HepG2 (cell line): ENCODE data around the gene MAP1LC3B. TPM values are rescaled to one million over a fixed set of nuclear protein-coding genes. Genes with fewer than 3 reads are reported as not detected.
A peak's percentile ranks its signal among the peaks of the same experiment; 100 is the strongest.

Experiments
- AGO2 ChIP-seq: fragments of 200-400 bp; formaldehyde crosslinking; optimal IDR thresholded peaks from 2 replicates; pipeline ENCODE3; 2017; ENCODE audit warnings: mild to moderate bottlenecking, low read depth, low read length, moderate library complexity
- AKNA ChIP-seq: sonication (generic); formaldehyde crosslinking; IDR thresholded peaks from 2 replicates; pipeline ENCODE4 v1.4.0; 2020; ENCODE audit warnings: missing genetic modification reagents, borderline replicate concordance
- ELF3 ChIP-seq: IDR thresholded peaks from 2 replicates; pipeline ENCODE4 v1.6.1; 2016; ENCODE audit warnings: missing genetic modification reagents, missing compliant biosample characterization
- MTA1 ChIP-seq: sonication (generic); formaldehyde crosslinking; IDR thresholded peaks from 2 replicates; pipeline ENCODE4 v1.4.0; 2020; ENCODE audit warnings: missing genetic modification reagents, mild to moderate bottlenecking, borderline replicate concordance
- MZF1 ChIP-seq: sonication (generic); formaldehyde crosslinking; IDR thresholded peaks from 2 replicates; pipeline ENCODE4 v1.8.1; 2023; ENCODE audit warnings: mild to moderate bottlenecking, missing genetic modification reagents, borderline replicate concordance
- PAF1 ChIP-seq: IDR thresholded peaks from 2 replicates; pipeline ENCODE4 v1.6.1; 2016; ENCODE audit warnings: missing genetic modification reagents, missing compliant biosample characterization
- PHF21A ChIP-seq: sonication (generic); formaldehyde crosslinking; IDR thresholded peaks from 2 replicates; pipeline ENCODE4 v1.5.0; 2020; ENCODE audit warnings: mild to moderate bottlenecking, missing genetic modification reagents
- PRDM4 ChIP-seq: sonication (generic); formaldehyde crosslinking; IDR thresholded peaks from 2 replicates; pipeline ENCODE4 v1.9.0; 2021; ENCODE audit warnings: missing genetic modification reagents, borderline replicate concordance
- SP140L ChIP-seq: sonication (generic); formaldehyde crosslinking; IDR thresholded peaks from 2 replicates; pipeline ENCODE4 v1.4.0; 2020; ENCODE audit warnings: missing genetic modification reagents, borderline replicate concordance
- ZNF510 ChIP-seq: sonication (generic); formaldehyde crosslinking; IDR thresholded peaks from 2 replicates; pipeline ENCODE4 v1.4.0; 2020; ENCODE audit warnings: low read depth, mild to moderate bottlenecking, missing genetic modification reagents
- ZNF574 ChIP-seq: sonication (generic); formaldehyde crosslinking; IDR thresholded peaks from 2 replicates; pipeline ENCODE4 v1.4.0; 2020; ENCODE audit warnings: missing genetic modification reagents
- ZNF607 ChIP-seq: sonication (generic); formaldehyde crosslinking; IDR thresholded peaks from 2 replicates; pipeline ENCODE4 v1.5.1; 2020; ENCODE audit warnings: missing genetic modification reagents, mild to moderate bottlenecking, borderline replicate concordance
- ZNF746 ChIP-seq: sonication (generic); formaldehyde crosslinking; IDR thresholded peaks from 2 replicates; pipeline ENCODE4 v1.8.0; 2022; ENCODE audit warnings: mild to moderate bottlenecking, missing genetic modification reagents
- ZNF775 ChIP-seq: sonication (generic); formaldehyde crosslinking; IDR thresholded peaks from 2 replicates; pipeline ENCODE4 v1.4.0; 2020; ENCODE audit warnings: missing genetic modification reagents, mild to moderate bottlenecking, moderate library complexity, borderline replicate concordance
- ZNF883 ChIP-seq: sonication (generic); formaldehyde crosslinking; IDR thresholded peaks from 2 replicates; pipeline ENCODE4 v1.5.1; 2020; ENCODE audit warnings: mild to moderate bottlenecking, missing genetic modification reagents; ENCODE audit errors: not compliant biosample characterization
- polyA plus RNA-seq, 8 experiments: library from polyadenylated mRNA; depleted of rRNA in 3 of 8; stranded (reverse) in 7 of 8; unstranded in 1 of 8; fragments of >200 nt; fragmentation: Illumina TruSeq in 4 of 8; extraction: Trizol in 4 of 8; gene quantifications; 2 replicates each; pipeline versions ENCODE4 v1.2.1 to v1.2.3, GENCODE V29; 2011 to 2016; ENCODE audit warnings: low read depth in 4 of 8, missing spikeins in 1 of 8, mixed read lengths in 1 of 8; ENCODE audit not compliant: insufficient read depth in 1 of 8
- total RNA-seq, 5 experiments: library from RNA; depleted of rRNA; stranded (reverse); fragments of >200 nt; fragmentation: Illumina TruSeq; extraction: Trizol; gene quantifications; 2 replicates each; pipeline ENCODE4 v1.2.3, GENCODE V29; 2016; ENCODE audit warnings: low read depth in 1 of 5
- TF ChIP-seq, protein P1 (sequence below): sonication (generic); formaldehyde crosslinking; IDR thresholded peaks from 2 replicates; pipeline ENCODE4 v1.4.0; 2020; ENCODE audit warnings: missing genetic modification reagents

Gene MAP1LC3B
- total and polyA plus RNA-seq, 2 of the 13 experiments (the other 11 are each of a cell fraction or from before 2014, with no cell fraction given), result 15.7 to 37.4 TPM

DNA sequence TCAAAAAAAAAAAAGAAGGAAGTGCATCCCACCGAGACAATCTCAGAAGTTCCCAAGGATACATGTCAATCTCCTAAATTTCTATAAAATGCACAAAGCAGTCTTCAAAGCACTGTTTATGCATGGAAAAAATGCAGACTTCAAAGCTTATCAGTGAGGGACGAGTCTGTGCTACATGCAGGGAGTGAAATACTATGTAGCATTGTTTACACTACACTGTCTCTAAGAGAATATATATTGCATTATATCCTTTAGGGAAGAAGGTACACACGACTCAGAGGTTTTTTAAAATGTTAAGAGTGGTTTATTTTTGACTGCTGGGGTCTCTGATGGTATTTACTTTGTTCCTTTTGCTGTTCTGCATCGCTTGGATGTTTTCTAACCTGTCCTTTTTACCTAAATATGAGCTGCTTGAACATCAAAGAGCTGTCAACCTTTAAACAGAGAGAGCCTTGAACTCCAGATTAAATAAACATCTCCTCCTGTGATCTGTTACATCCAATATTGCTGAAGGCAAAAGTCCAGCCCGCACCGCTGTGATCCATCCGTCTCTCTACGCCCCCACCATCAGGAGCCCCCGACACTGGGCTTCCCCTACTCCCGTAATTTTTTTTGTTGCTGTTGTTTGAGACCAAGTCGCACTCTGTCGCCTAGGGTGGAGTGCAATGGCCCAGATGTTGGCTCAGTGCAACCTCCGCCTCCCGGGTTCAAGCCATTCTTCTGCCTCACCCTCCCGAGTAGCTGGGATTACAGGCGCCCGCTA lies 9.9 kb upstream of the MAP1LC3B start (continued):
- peak; percentile 75 for TF ChIP-seq ZNF574 (CRISPR knock-in tag)
- peak; percentile 85 for TF ChIP-seq MTA1 (CRISPR knock-in tag)
- TF ChIP-seq AKNA (CRISPR knock-in tag), result no peak
- TF ChIP-seq ZNF883, result no peak
- no peak for TF ChIP-seq PRDM4 (CRISPR knock-in tag)
- 0 out of 2 replicates have a peak, but pooled peaks have one; percentile 13 for TF ChIP-seq MZF1 (CRISPR knock-in tag)
- TF ChIP-seq ZNF775, result peak; percentile 89; the same call in 1 of the 2 replicates
- 0 out of 2 replicates have a peak, but pooled peaks have one; percentile 61 for TF ChIP-seq ZNF510
- TF ChIP-seq, protein P1, sequence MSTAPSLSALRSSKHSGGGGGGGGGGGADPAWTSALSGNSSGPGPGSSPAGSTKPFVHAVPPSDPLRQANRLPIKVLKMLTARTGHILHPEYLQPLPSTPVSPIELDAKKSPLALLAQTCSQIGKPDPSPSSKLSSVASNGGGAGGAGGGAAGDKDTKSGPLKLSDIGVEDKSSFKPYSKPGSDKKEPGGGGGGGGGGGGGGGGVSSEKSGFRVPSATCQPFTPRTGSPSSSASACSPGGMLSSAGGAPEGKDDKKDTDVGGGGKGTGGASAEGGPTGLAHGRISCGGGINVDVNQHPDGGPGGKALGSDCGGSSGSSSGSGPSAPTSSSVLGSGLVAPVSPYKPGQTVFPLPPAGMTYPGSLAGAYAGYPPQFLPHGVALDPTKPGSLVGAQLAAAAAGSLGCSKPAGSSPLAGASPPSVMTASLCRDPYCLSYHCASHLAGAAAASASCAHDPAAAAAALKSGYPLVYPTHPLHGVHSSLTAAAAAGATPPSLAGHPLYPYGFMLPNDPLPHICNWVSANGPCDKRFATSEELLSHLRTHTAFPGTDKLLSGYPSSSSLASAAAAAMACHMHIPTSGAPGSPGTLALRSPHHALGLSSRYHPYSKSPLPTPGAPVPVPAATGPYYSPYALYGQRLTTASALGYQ (CRISPR knock-in tag), result peak; percentile 100
- 0 out of 2 replicates have a peak, but pooled peaks have one; percentile 19 for TF ChIP-seq ZNF607 (CRISPR knock-in tag)
- TF ChIP-seq PHF21A (CRISPR knock-in tag), result peak; percentile 92
- no peak for TF ChIP-seq PAF1 (CRISPR knock-in tag)
- peak; percentile 87 for TF ChIP-seq ELF3 (CRISPR knock-in tag)
- TF ChIP-seq AGO2, result no peak
- TF ChIP-seq SP140L (CRISPR knock-in tag), result no peak
- TF ChIP-seq ZNF746 (CRISPR knock-in tag), result peak; percentile 99
